Measurements from ENCODE around the gene RPS2. TPM values are rescaled to one million over a fixed set of nuclear protein-coding genes. Genes with fewer than 3 reads are reported as not detected.

Gene RPS2
- total and polyA plus RNA-seq, 2 of the 8 experiments (the other 6 are each of a cell fraction or from before 2014, with no cell fraction given) = 4,042 to 16,783 TPM

GRCh38 chr16:1997494-1998359 lies 33.1 kb upstream of the RPS2 start (continued):
- TF ChIP-seq HDAC6 (IDR thresholded peaks at IDR 0.05; ENCODE audit: low read depth, low read length) (no peak), EZH2 (IDR thresholded peaks at IDR 0.05; ENCODE audit: low read depth, low read length, severe bottlenecking) (no peak), SAP30 (IDR thresholded peaks at IDR 0.05; ENCODE audit: insufficient read depth, insufficient replicate concordance, low read length) (no peak), EGR1 (IDR thresholded peaks at IDR 0.05; ENCODE audit: borderline replicate concordance, low read depth, low read length) (no peak)

All from H1 (cell line).